ENCODE results near the gene LPAR6. TPM values are rescaled to one million over a fixed set of nuclear protein-coding genes. Genes with fewer than 3 reads are reported as not detected.
A peak's percentile ranks its signal among the peaks of the same experiment; 100 is the strongest.

Gene LPAR6
- total RNA-seq, 4 donors from 2014 or later, result 6.5 to 25.4 (median 15.7) TPM

DNA sequence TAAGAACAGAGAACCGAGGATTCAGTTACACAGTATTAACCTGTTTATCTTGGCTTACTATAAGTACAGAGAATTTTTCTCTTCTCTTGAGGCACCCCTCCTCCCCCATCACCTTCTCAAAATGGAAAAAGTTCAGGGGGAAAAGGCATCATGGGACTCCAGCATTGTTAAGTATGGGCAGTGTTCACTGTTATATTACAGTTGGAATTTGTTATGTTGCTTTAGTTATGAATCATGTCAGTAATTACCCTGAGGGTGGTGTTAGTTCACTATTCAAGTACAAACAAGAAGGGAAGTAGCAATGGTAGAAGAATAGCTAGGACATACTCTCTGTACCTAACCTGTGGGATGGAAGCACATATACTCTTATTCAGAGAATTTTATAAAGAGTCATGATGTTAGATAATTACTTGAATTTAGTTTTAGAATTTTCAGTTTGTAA is 12.0 kb downstream of the LPAR6 start:
- no peak overlapping the region for H3K4me3 ChIP-seq
- H3K9me3 ChIP-seq, result no peaks in the 10 kb centered on the region
- H3K27ac ChIP-seq, result peak overlapping the region in 3 of 4 donors; percentile 8 to 71 (median 51)
- H3K4me1 ChIP-seq, result peaks cover 6 to 66% (median 21%) of the 10 kb centered on the region in 3 donors
- WGBS, 2 donors (ENCODE audit: low coverage in 1 of 2), result 8 to 29% methylated on average over 1 of the region's 1 CpG
- no peaks in the 10 kb centered on the region for H3K27me3 ChIP-seq
- TF ChIP-seq, protein P1, sequence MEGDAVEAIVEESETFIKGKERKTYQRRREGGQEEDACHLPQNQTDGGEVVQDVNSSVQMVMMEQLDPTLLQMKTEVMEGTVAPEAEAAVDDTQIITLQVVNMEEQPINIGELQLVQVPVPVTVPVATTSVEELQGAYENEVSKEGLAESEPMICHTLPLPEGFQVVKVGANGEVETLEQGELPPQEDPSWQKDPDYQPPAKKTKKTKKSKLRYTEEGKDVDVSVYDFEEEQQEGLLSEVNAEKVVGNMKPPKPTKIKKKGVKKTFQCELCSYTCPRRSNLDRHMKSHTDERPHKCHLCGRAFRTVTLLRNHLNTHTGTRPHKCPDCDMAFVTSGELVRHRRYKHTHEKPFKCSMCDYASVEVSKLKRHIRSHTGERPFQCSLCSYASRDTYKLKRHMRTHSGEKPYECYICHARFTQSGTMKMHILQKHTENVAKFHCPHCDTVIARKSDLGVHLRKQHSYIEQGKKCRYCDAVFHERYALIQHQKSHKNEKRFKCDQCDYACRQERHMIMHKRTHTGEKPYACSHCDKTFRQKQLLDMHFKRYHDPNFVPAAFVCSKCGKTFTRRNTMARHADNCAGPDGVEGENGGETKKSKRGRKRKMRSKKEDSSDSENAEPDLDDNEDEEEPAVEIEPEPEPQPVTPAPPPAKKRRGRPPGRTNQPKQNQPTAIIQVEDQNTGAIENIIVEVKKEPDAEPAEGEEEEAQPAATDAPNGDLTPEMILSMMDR (IDR thresholded peaks at IDR 0.05), result peak in 1 of 4 experiments; percentile 4
- TF ChIP-seq POLR2A (IDR thresholded peaks at IDR 0.05), result no peak
- peak; percentile 69 for ATAC-seq
- H3K36me3 ChIP-seq, result no peaks in the 10 kb centered on the region

DNA sequence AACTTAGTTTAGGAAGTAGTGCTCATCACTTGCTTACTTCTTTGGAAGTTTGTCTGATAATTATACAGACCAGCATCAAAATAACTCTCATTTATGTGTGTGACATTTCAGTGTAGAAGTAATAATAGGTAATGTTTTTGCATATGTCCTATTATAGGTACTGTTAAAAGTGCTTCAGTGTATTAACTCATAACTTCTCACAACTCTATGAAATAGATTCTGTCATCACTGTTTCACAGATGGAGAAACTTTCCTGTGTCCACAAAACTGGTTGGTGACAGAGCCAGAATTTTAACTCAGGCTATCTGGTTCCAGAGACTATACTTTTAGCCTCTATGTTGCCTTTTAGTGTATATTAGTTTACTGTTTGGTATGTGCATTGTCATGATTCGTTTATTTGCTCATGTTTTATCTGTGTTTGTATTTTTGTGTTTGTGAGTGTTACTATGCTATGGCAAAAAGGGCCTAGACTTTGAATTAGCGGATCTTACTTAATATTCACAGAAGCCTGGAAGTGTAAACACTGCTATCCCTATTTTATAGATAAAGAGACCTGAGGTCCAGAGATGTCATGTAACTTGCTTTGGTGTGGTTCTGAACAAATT is 12.7 kb downstream of the LPAR6 start:
- no peak for ATAC-seq
- Histone ChIP-seq H3K4me3 (no peak overlapping the region), H3K27ac (peak overlapping the region in 3 of 4 donors; percentile 8 to 71 (median 51)), H3K9me3 (no peaks in the 10 kb centered on the region), H3K4me1 (peaks cover 6 to 66% (median 21%) of the 10 kb centered on the region in 3 donors), H3K36me3 (peaks cover 0 to 2% of the 10 kb centered on the region in 2 donors), H3K27me3 (no peaks in the 10 kb centered on the region)
- WGBS, 2 donors (ENCODE audit: low coverage in 1 of 2), result 78 to 85% methylated on average over 2 of the region's 2 CpGs
- TF ChIP-seq POLR2A (IDR thresholded peaks at IDR 0.05) (no peak), EP300 (IDR thresholded peaks at IDR 0.05) (no peak), POLR2AphosphoS5 (IDR thresholded peaks at IDR 0.05) (no peak)
- TF ChIP-seq, protein P1 (IDR thresholded peaks at IDR 0.05), result no peak

DNA sequence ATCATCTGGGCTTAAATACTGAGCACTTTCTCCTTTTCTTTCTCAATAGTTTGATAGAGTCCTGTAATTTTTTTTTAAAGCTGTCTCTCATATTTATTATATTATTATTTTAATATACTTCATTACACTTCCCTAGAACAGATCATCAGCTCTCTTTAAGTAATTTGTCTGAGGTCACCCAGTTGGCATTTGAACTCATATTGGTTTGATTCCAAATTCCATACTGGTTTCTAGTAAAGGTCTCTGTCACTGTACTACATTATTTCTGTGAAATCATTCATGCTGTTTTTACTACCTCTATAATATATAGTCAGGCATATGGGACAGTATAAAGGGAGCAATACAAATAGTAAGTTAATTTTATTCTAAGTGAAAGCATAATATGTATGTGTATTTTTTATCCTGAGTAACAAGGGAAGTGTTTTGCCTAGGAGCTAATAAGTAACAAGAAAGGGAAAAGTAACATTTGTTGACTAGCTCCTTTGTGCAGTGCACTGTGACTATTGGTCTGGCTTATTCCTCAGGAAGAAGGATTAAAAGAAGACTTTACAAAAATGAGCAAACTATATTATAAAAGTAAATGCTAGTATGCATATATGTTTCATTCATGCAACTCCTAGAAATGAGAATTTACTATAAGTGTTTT is 14.3 kb downstream of the LPAR6 start:
- TF ChIP-seq POLR2AphosphoS5 (IDR thresholded peaks at IDR 0.05), result no peak
- no peak for TF ChIP-seq EP300 (IDR thresholded peaks at IDR 0.05)
- TF ChIP-seq POLR2A (IDR thresholded peaks at IDR 0.05), result no peak
- TF ChIP-seq, protein P1 (IDR thresholded peaks at IDR 0.05), result no peak
- H3K27ac ChIP-seq, result no peak overlapping the region
- H3K36me3 ChIP-seq, result peaks cover 0 to 18% of the 10 kb centered on the region in 2 donors
- peaks cover 6 to 51% (median 17%) of the 10 kb centered on the region in 3 donors for H3K4me1 ChIP-seq
- no peaks in the 10 kb centered on the region for H3K27me3 ChIP-seq
- ATAC-seq, result no peak
- H3K9me3 ChIP-seq, result no peaks in the 10 kb centered on the region
- no peak overlapping the region for H3K4me3 ChIP-seq

DNA sequence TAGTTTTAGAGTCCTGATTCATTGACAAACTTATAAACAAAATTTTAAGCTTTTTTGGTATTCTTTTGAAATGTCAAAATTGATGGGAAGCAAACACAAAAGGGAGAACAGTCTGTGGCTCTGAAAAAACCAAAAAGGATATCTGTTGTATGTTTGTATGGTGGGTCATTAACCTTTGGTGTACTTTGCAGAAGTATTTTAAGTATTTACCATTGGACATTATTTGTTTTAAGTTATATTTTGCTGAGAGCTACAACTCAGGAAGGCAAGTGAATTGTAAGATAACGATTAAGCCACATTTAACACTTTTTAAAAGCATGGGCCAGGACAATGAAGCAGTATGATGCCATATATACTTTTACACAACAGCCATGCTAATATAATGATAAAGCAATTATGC is 15.2 kb downstream of the LPAR6 start:
- Histone ChIP-seq H3K36me3 (peaks cover 0 to 24% of the 10 kb centered on the region in 2 donors), H3K4me1 (peaks cover 6 to 43% (median 17%) of the 10 kb centered on the region in 3 donors), H3K27ac (no peak overlapping the region), H3K9me3 (no peaks in the 10 kb centered on the region), H3K27me3 (no peaks in the 10 kb centered on the region), H3K4me3 (no peak overlapping the region)
- ATAC-seq, result no peak
- TF ChIP-seq POLR2AphosphoS5 (IDR thresholded peaks at IDR 0.05), result no peak
- no peak for TF ChIP-seq POLR2A (IDR thresholded peaks at IDR 0.05)
- TF ChIP-seq, protein P1 (IDR thresholded peaks at IDR 0.05), result no peak
- no peak for TF ChIP-seq EP300 (IDR thresholded peaks at IDR 0.05)
- 47 to 54% methylated on average over 1 of the region's 1 CpG for WGBS, 2 donors (ENCODE audit: low coverage in 1 of 2)

DNA sequence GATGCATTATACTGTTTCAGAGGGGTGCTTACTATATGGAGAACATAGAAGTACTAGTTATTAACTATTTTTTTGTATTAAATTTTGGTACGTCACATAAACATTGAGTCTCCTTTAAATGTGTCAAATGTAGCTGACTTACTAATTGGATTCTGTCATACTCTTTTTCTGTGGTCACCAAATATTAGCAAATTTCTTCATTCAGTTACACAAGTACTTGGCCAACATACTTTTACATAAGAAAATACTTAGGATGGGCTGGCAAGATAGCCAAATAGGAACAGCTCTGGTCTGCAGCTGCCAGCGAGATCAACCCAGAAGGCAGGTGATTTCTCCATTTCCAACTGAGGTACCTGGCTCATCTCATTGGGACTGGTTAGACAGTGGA is 19.2 kb downstream of the LPAR6 start:
- WGBS, 2 donors (ENCODE audit: low coverage in 1 of 2), result 92 to 100% methylated on average over 2 of the region's 2 CpGs
- H3K36me3 ChIP-seq, result peaks cover 0 to 35% of the 10 kb centered on the region in 2 donors

More for the DNA sequence above, 19.2 kb downstream of the LPAR6 start:
- Histone ChIP-seq H3K4me1 (peaks cover 0 to 11% (median 4%) of the 10 kb centered on the region in 3 donors), H3K9me3 (peaks cover 0 to 13% (median 0%) of the 10 kb centered on the region in 3 donors), H3K27me3 (no peaks in the 10 kb centered on the region), H3K4me3 (no peak overlapping the region), H3K27ac (no peak overlapping the region)
- no peak for ATAC-seq
- TF ChIP-seq POLR2A (IDR thresholded peaks at IDR 0.05) (no peak), POLR2AphosphoS5 (IDR thresholded peaks at IDR 0.05) (no peak), EP300 (IDR thresholded peaks at IDR 0.05) (no peak)
- TF ChIP-seq, protein P1 (IDR thresholded peaks at IDR 0.05), result no peak
